ENCODE results near the gene NPRL2. TPM values are rescaled to one million over a fixed set of nuclear protein-coding genes. Genes with fewer than 3 reads are reported as not detected.

Gene NPRL2
- total and polyA plus RNA-seq, 9 of the 15 experiments (the other 6 are each of a cell fraction or from before 2014, with no cell fraction given): 17.4 to 40.4 (median 24.4) TPM

- WGBS (ENCODE audit: insufficient coverage, low coverage, missing lambda C conversion rate): 85% methylated on average over 6 of the region's 8 CpGs
- no TSS peak for BruUV-seq (replicated peaks)
- H3K27me3 ChIP-seq (ENCODE audit: control insufficient read depth in 2 of 2, insufficient read depth in 2 of 2, low read length in 2 of 2): no peaks in the 10 kb centered on the region
- H3K9me3 ChIP-seq (replicated peaks; ENCODE audit: control insufficient read depth, insufficient read depth, low read depth, low read length): no peaks in the 10 kb centered on the region
- no peak overlapping the region for H2AFZ ChIP-seq (ENCODE audit: low read depth, low read length)
- TF ChIP-seq SREBF1 (IDR thresholded peaks at IDR 0.05; ENCODE audit: borderline replicate concordance, low read depth, low read length): no peak
- no peak for TF ChIP-seq ZNF354B (CRISPR knock-in tag; IDR thresholded peaks at IDR 0.05)
- no peak overlapping the region for H3K4me3 ChIP-seq
- ATAC-seq (no peak), FAIRE-seq (no peak), DNase-seq (ENCODE audit: extremely low read depth in 1 of 4, low spot score in 3 of 4) (no peak)
- H3K79me2 ChIP-seq (ENCODE audit: control insufficient read depth, insufficient read depth, low read length): peaks cover 14% of the 10 kb centered on the region
- 0 out of 2 replicates have a peak, but pooled peaks cover 4% of the 10 kb centered on the region for H4K20me1 ChIP-seq (replicated peaks; ENCODE audit: control insufficient read depth, insufficient read depth, low read length)
- CTCF ChIA-PET (ENCODE audit: low intra/inter-chr PET ratio): no interaction called here
- H3K27ac ChIP-seq (ENCODE audit: extremely low read depth, low read depth, low read length): no peak overlapping the region
- peaks cover 46% of the 10 kb centered on the region; the same call in 2 of the 3 replicates for H3K36me3 ChIP-seq (ENCODE audit: control insufficient read depth, insufficient read depth, low read length)
- peaks cover 16 to 40% of the 10 kb centered on the region in 2 experiments; a peak in 4 of 5 replicates for H3K4me1 ChIP-seq (replicated peaks in 1 of 2; ENCODE audit: control insufficient read depth in 2 of 2, insufficient read depth in 2 of 2, low read length in 2 of 2)
- no peak overlapping the region for H3K4me2 ChIP-seq (ENCODE audit: insufficient read depth, low read length)
- intact Hi-C loops (cut with micrococcal nuclease) (no loop called here), in situ Hi-C loops (cut with MboI) (no loop called here)
- no peaks in the 10 kb centered on the region for H3K9me1 ChIP-seq (ENCODE audit: control insufficient read depth, insufficient read depth, low read length)
- POLR2A ChIA-PET: interaction anchor here (0.6 kb wide), 2 partner anchors 11 to 39 kb away, joined by 3 read pairs; no protein-coding TSS in a partner anchor
- no peak overlapping the region for H3K9ac ChIP-seq (ENCODE audit: insufficient read depth in 1 of 2, low read depth in 2 of 2, low read length in 2 of 2)
Measured at GRCh38 chr3:50326182-50326541, 24.4 kb downstream of the NPRL2 start.

GRCh38 chr3:50325497-50326181 lies 24.9 kb downstream of the NPRL2 start:
- H3K4me2 ChIP-seq (ENCODE audit: insufficient read depth, low read length): no peak overlapping the region

More at GRCh38 chr3:50325497-50326181, 24.9 kb downstream of the NPRL2 start:
- intact Hi-C loops (cut with micrococcal nuclease): loop anchor here (2.0 kb wide), 1 partner anchor 137 kb away; no protein-coding TSS in a partner anchor
- no peaks in the 10 kb centered on the region for H3K9me3 ChIP-seq (replicated peaks; ENCODE audit: control insufficient read depth, insufficient read depth, low read depth, low read length)
- in situ Hi-C loops (cut with MboI): no loop called here
- ChIA-PET CTCF (ENCODE audit: low intra/inter-chr PET ratio) (interaction anchor here (1.4 to 2.1 kb wide), 2 partner anchors 51 to 98 kb away, joined by 6 read pairs; no protein-coding TSS in a partner anchor), POLR2A (interaction anchor here (0.6 kb wide), 2 partner anchors 11 to 40 kb away, joined by 3 read pairs; no protein-coding TSS in a partner anchor)
- no peak overlapping the region for H3K27ac ChIP-seq (ENCODE audit: extremely low read depth, low read depth, low read length)
- H3K36me3 ChIP-seq (ENCODE audit: control insufficient read depth, insufficient read depth, low read length): peaks cover 40% of the 10 kb centered on the region; the same call in 2 of the 3 replicates
- H3K4me1 ChIP-seq (replicated peaks in 1 of 2; ENCODE audit: control insufficient read depth in 2 of 2, insufficient read depth in 2 of 2, low read length in 2 of 2): peaks cover 16 to 45% of the 10 kb centered on the region in 2 experiments; a peak in 4 of 5 replicates
- peaks cover 17% of the 10 kb centered on the region for H3K79me2 ChIP-seq (ENCODE audit: control insufficient read depth, insufficient read depth, low read length)
- no peak overlapping the region for H2AFZ ChIP-seq (ENCODE audit: low read depth, low read length)
- H3K4me3 ChIP-seq: no peak overlapping the region
- TF ChIP-seq SNRNP70 (optimal IDR thresholded peaks at IDR 0.05; ENCODE audit: low read depth, low read length): no peak
- no peak for TF ChIP-seq NONO (IDR thresholded peaks at IDR 0.05; ENCODE audit: low read depth in 2 of 2, low read length in 1 of 2)
- TF ChIP-seq TCF7L2 (IDR thresholded peaks at IDR 0.05; ENCODE audit: low read depth, low read length): no peak
- TF ChIP-seq HINFP (tag; conservative IDR thresholded peaks at IDR 0.05; ENCODE audit: low read depth): no peak
- TF ChIP-seq ZBTB33 (CRISPR knock-in tag; IDR thresholded peaks at IDR 0.05): no peak
- no peak for TF ChIP-seq ZNF3 (CRISPR knock-in tag; IDR thresholded peaks at IDR 0.05)
- TF ChIP-seq ZBTB34 (CRISPR knock-in tag; IDR thresholded peaks at IDR 0.05): no peak
- no TSS peak for BruUV-seq (replicated peaks)
- H4K20me1 ChIP-seq (replicated peaks; ENCODE audit: control insufficient read depth, insufficient read depth, low read length): 0 out of 2 replicates have a peak, but pooled peaks cover 2% of the 10 kb centered on the region
- DNase-seq (ENCODE audit: extremely low read depth in 1 of 4, low spot score in 3 of 4) (no peak), ATAC-seq (no peak), FAIRE-seq (no peak)
- H3K9me1 ChIP-seq (ENCODE audit: control insufficient read depth, insufficient read depth, low read length): no peaks in the 10 kb centered on the region
- 72% methylated on average over 7 of the region's 11 CpGs for WGBS (ENCODE audit: insufficient coverage, low coverage, missing lambda C conversion rate)
- no peak overlapping the region for H3K9ac ChIP-seq (ENCODE audit: insufficient read depth in 1 of 2, low read depth in 2 of 2, low read length in 2 of 2)
- no peaks in the 10 kb centered on the region for H3K27me3 ChIP-seq (ENCODE audit: control insufficient read depth in 2 of 2, insufficient read depth in 2 of 2, low read length in 2 of 2)

Data from K562 (cell line).